HepG2 (cell line): ENCODE measurements around the gene FAM131A. TPM values are rescaled to one million over a fixed set of nuclear protein-coding genes. Genes with fewer than 3 reads are reported as not detected.

Experiments used
- ASH2L ChIP-seq: fragments of 300-600, 200-600 bp; sonication (generic); IDR thresholded peaks from 2 replicates; pipeline ENCODE4 v1.7.0; 2017; ENCODE audit warnings: low read depth, mild to moderate bottlenecking, moderate library complexity, mixed read lengths, low read length; ENCODE audit not compliant: insufficient read length
- ELF1 ChIP-seq: sonication (generic); formaldehyde crosslinking; IDR thresholded peaks from 2 replicates; pipeline ENCODE4 v1.4.0; 2020; ENCODE audit warnings: missing genetic modification reagents
- GABPB1 ChIP-seq: IDR thresholded peaks from 2 replicates; pipeline ENCODE4 v1.6.1; 2016; ENCODE audit warnings: mild to moderate bottlenecking, missing genetic modification reagents, moderate library complexity, missing compliant biosample characterization
- HDAC1 ChIP-seq: sonication (generic); formaldehyde crosslinking; IDR thresholded peaks from 2 replicates; pipeline ENCODE4 v1.5.1; 2020; ENCODE audit warnings: mild to moderate bottlenecking, missing genetic modification reagents
- HOXA7 ChIP-seq: sonication (generic); formaldehyde crosslinking; IDR thresholded peaks from 2 replicates; pipeline ENCODE4 v1.8.1; 2022; ENCODE audit warnings: mild to moderate bottlenecking, missing genetic modification reagents, moderate library complexity
- PPARG ChIP-seq: conservative IDR thresholded peaks from 2 replicates; pipeline ENCODE4 v1.6.1; 2016; ENCODE audit warnings: missing biosample characterization, missing genetic modification reagents
- TP53 ChIP-seq: sonication (generic); formaldehyde crosslinking; conservative IDR thresholded peaks from 2 replicates; pipeline ENCODE4 v1.4.0; 2020; ENCODE audit warnings: missing genetic modification reagents
- ZNF616 ChIP-seq: sonication (generic); formaldehyde crosslinking; IDR thresholded peaks from 2 replicates; pipeline ENCODE4 v1.5.0; 2020; ENCODE audit warnings: low read depth, mild to moderate bottlenecking, missing genetic modification reagents
- ZNF850 ChIP-seq: sonication (generic); formaldehyde crosslinking; conservative IDR thresholded peaks from 2 replicates; pipeline ENCODE4 v1.9.0; 2021; ENCODE audit warnings: mild to moderate bottlenecking, missing genetic modification reagents
- polyA plus RNA-seq, 8 experiments: library from polyadenylated mRNA; depleted of rRNA in 3 of 8; stranded (reverse) in 7 of 8; unstranded in 1 of 8; fragments of >200 nt; fragmentation: Illumina TruSeq in 4 of 8; extraction: Trizol in 4 of 8; gene quantifications; 2 replicates each; pipeline versions ENCODE4 v1.2.1 to v1.2.3, GENCODE V29; 2011 to 2016; ENCODE audit warnings: low read depth in 4 of 8, missing spikeins in 1 of 8, mixed read lengths in 1 of 8; ENCODE audit not compliant: insufficient read depth in 1 of 8
- total RNA-seq, 5 experiments: library from RNA; depleted of rRNA; stranded (reverse); fragments of >200 nt; fragmentation: Illumina TruSeq; extraction: Trizol; gene quantifications; 2 replicates each; pipeline ENCODE4 v1.2.3, GENCODE V29; 2016; ENCODE audit warnings: low read depth in 1 of 5
- TF ChIP-seq, protein P1 (sequence below), 2 experiments: sonication (generic) in 1 of 2; formaldehyde crosslinking in 1 of 2; IDR thresholded peaks; 2 replicates each; pipeline versions ENCODE4 v1.4.0 to v1.6.1; 2018 to 2020; ENCODE audit warnings: missing genetic modification reagents in 2 of 2, borderline replicate concordance in 1 of 2, low read depth in 1 of 2, mild to moderate bottlenecking in 1 of 2, missing biosample characterization in 1 of 2
- TF ChIP-seq, protein P2 (sequence below): IDR thresholded peaks from 2 replicates; pipeline ENCODE4 v1.6.1; 2016
- TF ChIP-seq, protein P3 (sequence below): sonication (generic); formaldehyde crosslinking; IDR thresholded peaks from 2 replicates; pipeline ENCODE4 v1.5.0; 2020; ENCODE audit warnings: mild to moderate bottlenecking, missing genetic modification reagents, borderline replicate concordance
- TF ChIP-seq, protein P4 (sequence below): sonication (generic); formaldehyde crosslinking; conservative IDR thresholded peaks from 2 replicates; pipeline ENCODE4 v1.4.0; 2020; ENCODE audit warnings: missing genetic modification reagents
- TF ChIP-seq, protein P5 (sequence below): IDR thresholded peaks from 2 replicates; pipeline ENCODE4 v1.6.1; 2016; ENCODE audit warnings: missing genetic modification reagents, missing compliant biosample characterization
- TF ChIP-seq, protein P6 (sequence below): IDR thresholded peaks from 2 replicates; pipeline ENCODE4 v1.6.1; 2016; ENCODE audit warnings: missing biosample characterization, missing genetic modification reagents, low read depth

The FAM131A gene
- total and polyA plus RNA-seq, 2 of the 13 experiments (the other 11 are each of a cell fraction or from before 2014, with no cell fraction given), result 9.2 to 9.3 TPM

DNA sequence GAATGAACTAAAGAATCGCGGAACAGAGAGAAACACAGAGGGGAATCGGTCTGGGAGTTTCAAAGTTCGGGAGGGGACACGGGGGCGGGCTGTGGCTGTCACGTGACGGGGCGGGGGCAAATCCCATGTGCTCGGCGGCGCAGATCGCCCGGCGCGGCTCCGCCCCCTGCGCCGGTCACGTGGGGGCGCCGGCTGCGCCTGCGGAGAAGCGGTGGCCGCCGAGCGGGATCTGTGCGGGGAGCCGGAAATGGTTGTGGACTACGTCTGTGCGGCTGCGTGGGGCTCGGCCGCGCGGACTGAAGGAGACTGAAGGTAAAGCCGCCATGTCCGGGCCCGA, 23.1 kb upstream of the FAM131A start, which contains the start of gene EIF4G1 (continued):
- TF ChIP-seq PPARG (CRISPR knock-in tag) (no peak), ZNF616 (CRISPR knock-in tag) (no peak), HOXA7 (CRISPR knock-in tag) (no peak), TP53 (CRISPR knock-in tag) (no peak), HDAC1 (CRISPR knock-in tag) (0 out of 2 replicates have a peak, but pooled peaks have one; percentile 28), ASH2L (no peak), ZNF850 (CRISPR knock-in tag) (0 out of 2 replicates have a peak, but pooled peaks have one; percentile 8), GABPB1 (peak; percentile 82; the same call in 1 of the 2 replicates), ELF1 (CRISPR knock-in tag) (peak; percentile 59; the same call in 1 of the 2 replicates)
- TF ChIP-seq, protein P1, sequence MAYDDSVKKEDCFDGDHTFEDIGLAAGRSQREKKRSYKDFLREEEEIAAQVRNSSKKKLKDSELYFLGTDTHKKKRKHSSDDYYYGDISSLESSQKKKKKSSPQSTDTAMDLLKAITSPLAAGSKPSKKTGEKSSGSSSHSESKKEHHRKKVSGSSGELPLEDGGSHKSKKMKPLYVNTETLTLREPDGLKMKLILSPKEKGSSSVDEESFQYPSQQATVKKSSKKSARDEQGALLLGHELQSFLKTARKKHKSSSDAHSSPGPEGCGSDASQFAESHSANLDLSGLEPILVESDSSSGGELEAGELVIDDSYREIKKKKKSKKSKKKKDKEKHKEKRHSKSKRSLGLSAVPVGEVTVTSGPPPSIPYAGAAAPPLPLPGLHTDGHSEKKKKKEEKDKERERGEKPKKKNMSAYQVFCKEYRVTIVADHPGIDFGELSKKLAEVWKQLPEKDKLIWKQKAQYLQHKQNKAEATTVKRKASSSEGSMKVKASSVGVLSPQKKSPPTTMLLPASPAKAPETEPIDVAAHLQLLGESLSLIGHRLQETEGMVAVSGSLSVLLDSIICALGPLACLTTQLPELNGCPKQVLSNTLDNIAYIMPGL (CRISPR knock-in tag; IDR thresholded peaks at IDR 0.05; ENCODE audit: borderline replicate concordance in 1 of 2, low read depth in 1 of 2), result no peak
- TF ChIP-seq, protein P2, sequence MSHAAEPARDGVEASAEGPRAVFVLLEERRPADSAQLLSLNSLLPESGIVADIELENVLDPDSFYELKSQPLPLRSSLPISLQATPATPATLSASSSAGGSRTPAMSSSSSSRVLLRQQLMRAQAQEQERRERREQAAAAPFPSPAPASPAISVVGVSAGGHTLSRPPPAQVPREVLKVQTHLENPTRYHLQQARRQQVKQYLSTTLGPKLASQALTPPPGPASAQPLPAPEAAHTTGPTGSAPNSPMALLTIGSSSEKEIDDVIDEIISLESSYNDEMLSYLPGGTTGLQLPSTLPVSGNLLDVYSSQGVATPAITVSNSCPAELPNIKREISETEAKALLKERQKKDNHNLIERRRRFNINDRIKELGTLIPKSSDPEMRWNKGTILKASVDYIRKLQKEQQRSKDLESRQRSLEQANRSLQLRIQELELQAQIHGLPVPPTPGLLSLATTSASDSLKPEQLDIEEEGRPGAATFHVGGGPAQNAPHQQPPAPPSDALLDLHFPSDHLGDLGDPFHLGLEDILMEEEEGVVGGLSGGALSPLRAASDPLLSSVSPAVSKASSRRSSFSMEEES (CRISPR knock-in tag), result 0 out of 2 replicates have a peak, but pooled peaks have one; percentile 61
- TF ChIP-seq, protein P3, sequence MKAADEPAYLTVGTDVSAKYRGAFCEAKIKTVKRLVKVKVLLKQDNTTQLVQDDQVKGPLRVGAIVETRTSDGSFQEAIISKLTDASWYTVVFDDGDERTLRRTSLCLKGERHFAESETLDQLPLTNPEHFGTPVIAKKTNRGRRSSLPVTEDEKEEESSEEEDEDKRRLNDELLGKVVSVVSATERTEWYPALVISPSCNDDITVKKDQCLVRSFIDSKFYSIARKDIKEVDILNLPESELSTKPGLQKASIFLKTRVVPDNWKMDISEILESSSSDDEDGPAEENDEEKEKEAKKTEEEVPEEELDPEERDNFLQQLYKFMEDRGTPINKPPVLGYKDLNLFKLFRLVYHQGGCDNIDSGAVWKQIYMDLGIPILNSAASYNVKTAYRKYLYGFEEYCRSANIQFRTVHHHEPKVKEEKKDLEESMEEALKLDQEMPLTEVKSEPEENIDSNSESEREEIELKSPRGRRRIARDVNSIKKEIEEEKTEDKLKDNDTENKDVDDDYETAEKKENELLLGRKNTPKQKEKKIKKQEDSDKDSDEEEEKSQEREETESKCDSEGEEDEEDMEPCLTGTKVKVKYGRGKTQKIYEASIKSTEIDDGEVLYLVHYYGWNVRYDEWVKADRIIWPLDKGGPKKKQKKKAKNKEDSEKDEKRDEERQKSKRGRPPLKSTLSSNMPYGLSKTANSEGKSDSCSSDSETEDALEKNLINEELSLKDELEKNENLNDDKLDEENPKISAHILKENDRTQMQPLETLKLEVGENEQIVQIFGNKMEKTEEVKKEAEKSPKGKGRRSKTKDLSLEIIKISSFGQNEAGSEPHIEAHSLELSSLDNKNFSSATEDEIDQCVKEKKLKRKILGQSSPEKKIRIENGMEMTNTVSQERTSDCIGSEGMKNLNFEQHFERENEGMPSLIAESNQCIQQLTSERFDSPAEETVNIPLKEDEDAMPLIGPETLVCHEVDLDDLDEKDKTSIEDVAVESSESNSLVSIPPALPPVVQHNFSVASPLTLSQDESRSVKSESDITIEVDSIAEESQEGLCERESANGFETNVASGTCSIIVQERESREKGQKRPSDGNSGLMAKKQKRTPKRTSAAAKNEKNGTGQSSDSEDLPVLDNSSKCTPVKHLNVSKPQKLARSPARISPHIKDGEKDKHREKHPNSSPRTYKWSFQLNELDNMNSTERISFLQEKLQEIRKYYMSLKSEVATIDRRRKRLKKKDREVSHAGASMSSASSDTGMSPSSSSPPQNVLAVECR (CRISPR knock-in tag), result peak; percentile 10; the same call in 1 of the 2 replicates
- TF ChIP-seq, protein P4, sequence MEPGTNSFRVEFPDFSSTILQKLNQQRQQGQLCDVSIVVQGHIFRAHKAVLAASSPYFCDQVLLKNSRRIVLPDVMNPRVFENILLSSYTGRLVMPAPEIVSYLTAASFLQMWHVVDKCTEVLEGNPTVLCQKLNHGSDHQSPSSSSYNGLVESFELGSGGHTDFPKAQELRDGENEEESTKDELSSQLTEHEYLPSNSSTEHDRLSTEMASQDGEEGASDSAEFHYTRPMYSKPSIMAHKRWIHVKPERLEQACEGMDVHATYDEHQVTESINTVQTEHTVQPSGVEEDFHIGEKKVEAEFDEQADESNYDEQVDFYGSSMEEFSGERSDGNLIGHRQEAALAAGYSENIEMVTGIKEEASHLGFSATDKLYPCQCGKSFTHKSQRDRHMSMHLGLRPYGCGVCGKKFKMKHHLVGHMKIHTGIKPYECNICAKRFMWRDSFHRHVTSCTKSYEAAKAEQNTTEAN (CRISPR knock-in tag), result peak; percentile 13; the same call in 1 of the 2 replicates
- TF ChIP-seq, protein P5, sequence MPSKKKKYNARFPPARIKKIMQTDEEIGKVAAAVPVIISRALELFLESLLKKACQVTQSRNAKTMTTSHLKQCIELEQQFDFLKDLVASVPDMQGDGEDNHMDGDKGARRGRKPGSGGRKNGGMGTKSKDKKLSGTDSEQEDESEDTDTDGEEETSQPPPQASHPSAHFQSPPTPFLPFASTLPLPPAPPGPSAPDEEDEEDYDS (CRISPR knock-in tag), result peak; percentile 44; the same call in 1 of the 2 replicates
- TF ChIP-seq, protein P6, sequence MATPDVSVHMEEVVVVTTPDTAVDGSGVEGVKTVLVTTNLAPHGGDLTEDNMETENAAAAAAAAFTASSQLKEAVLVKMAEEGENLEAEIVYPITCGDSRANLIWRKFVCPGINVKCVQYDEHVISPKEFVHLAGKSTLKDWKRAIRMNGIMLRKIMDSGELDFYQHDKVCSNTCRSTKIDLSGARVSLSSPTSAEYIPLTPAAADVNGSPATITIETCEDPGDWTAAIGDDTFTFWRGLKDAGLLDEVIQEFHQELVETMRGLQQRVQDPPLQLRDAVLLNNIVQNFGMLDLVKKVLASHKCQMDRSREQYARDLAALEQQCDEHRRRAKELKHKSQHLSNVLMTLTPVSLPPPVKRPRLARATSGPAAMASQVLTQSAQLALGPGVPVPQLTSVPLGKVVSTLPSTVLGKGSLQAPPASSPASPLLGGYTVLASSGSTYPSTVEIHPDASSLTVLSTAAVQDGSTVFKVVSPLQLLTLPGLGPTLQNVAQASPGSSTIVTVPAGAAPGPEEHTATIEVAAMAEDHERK, result peak; percentile 67
